Measurements from ENCODE around the gene DOCK10.

GRCh38 chr2:224807153-224807964 is 234.9 kb downstream of the DOCK10 start:
- TF ChIP-seq FOXM1 (IDR thresholded peaks at IDR 0.05; ENCODE audit: borderline replicate concordance, low read depth) (no peak), EP300 (IDR thresholded peaks at IDR 0.05; ENCODE audit: borderline replicate concordance) (no peak), RAD21 (IDR thresholded peaks at IDR 0.05; ENCODE audit: low read depth) (no peak), NFIC (IDR thresholded peaks at IDR 0.05) (no peak), TCF12 (IDR thresholded peaks at IDR 0.05; ENCODE audit: low read depth) (no peak), TEAD4 (IDR thresholded peaks at IDR 0.05) (no peak), EGR1 (IDR thresholded peaks at IDR 0.05) (no peak), ZBTB7A (IDR thresholded peaks at IDR 0.05; ENCODE audit: low read depth) (no peak), YY1 (IDR thresholded peaks at IDR 0.05; ENCODE audit: low read depth) (no peak), CEBPB (IDR thresholded peaks at IDR 0.05) (no peak)
- TF ChIP-seq, protein P1, sequence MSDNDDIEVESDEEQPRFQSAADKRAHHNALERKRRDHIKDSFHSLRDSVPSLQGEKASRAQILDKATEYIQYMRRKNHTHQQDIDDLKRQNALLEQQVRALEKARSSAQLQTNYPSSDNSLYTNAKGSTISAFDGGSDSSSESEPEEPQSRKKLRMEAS (IDR thresholded peaks at IDR 0.05): no peak

Measured in Ishikawa (cell line).